ENCODE measurements around the gene ANTXR2. TPM values are rescaled to one million over a fixed set of nuclear protein-coding genes. Genes with fewer than 3 reads are reported as not detected.
A peak's percentile ranks its signal among the peaks of the same experiment; 100 is the strongest.

Gene ANTXR2
- total and polyA plus RNA-seq, 4 experiments from 2014 or later: 88.1 to 91.6 (median 90.7) TPM

DNA sequence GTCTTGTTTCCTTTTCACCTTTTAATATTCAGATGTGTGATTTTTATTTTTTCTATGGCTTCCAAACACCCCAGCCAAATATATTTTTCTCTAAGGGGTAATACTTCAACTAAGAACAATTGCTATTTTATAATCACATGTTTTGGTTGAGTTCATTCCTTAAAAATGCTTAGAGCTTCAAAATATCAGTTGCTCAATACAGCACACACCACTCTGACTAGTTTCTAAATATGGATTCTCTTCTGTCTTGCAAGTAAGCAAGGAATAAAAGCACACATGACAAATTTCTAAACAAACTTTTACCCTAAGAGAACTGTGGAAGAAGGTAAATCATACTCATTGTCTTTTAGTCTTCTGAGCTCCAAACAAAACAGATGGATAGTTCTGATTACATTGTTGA is 27.2 kb downstream of the ANTXR2 start:
- H3K36me3 Mint-ChIP-seq: peaks cover 62 to 65% of the 10 kb centered on the region in 2 donors
- intact Hi-C loops (cut with micrococcal nuclease): no loop called here

DNA sequence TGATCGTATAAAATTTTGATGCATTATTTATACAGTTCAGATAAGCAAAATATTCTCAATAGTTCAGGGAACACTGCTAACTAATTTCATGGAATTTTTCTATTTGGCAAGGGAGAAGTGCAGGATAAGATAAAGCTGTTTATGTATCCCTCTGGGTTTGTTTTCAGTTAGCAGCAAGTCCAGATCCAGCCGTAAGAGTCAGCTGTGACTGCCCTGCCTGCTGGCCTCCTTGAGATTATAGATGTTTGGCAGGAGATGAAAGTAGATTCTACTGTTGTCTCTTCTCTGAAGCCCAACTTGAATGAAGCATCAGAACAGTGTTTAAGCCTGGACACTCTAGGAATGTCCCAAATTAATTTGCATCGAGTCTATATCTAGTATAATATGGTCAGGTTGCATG is 29.5 kb downstream of the ANTXR2 start:
- ChIA-PET CTCF (ENCODE audit: partially characterized antibody) (no interaction called here), POLR2A (ENCODE audit: partially characterized antibody) (no interaction called here)
- Mint-ChIP-seq H3K27ac (peak overlapping the region in 3 of 7 donors; percentile 33 to 46 (median 35)), H3K4me1 (peaks cover 22 to 45% (median 35%) of the 10 kb centered on the region in 4 donors), H3K4me3 (no peak overlapping the region), H3K36me3 (peaks cover 54 to 57% of the 10 kb centered on the region in 2 donors), H3K27me3 (no peaks in the 10 kb centered on the region), H3K9me3 (peaks cover 0 to 2% (median 0%) of the 10 kb centered on the region in 8 donors)
- Histone ChIP-seq H3K9me3 (ENCODE audit: control insufficient read depth in 1 of 2, low read length in 2 of 2) (no peaks in the 10 kb centered on the region), H3K4me1 (ENCODE audit: insufficient read depth, low read length) (peaks cover 5% of the 10 kb centered on the region), H3K4me3 (ENCODE audit: low read length in 2 of 2) (no peak overlapping the region), H3K27me3 (ENCODE audit: insufficient read depth, low read length) (no peaks in the 10 kb centered on the region), H3K27ac (ENCODE audit: low read depth, low read length) (no peak overlapping the region), H3K36me3 (ENCODE audit: insufficient read depth, low read length) (peaks cover 4% of the 10 kb centered on the region)
- DNase-seq: no peak
- intact Hi-C loops (cut with micrococcal nuclease): no loop called here

More for the DNA sequence above, 27.2 kb downstream of the ANTXR2 start:
- peaks cover 5% of the 10 kb centered on the region for H3K4me1 ChIP-seq (ENCODE audit: insufficient read depth, low read length)
- H3K27me3 ChIP-seq (ENCODE audit: insufficient read depth, low read length): no peaks in the 10 kb centered on the region
- Mint-ChIP-seq H3K4me1 (peaks cover 19 to 54% (median 38%) of the 10 kb centered on the region in 4 donors), H3K9me3 (no peaks in the 10 kb centered on the region), H3K27ac (peak overlapping the region in 5 of 7 donors; percentile 24 to 67 (median 64)), H3K27me3 (no peaks in the 10 kb centered on the region), H3K4me3 (peak overlapping the region in 1 of 8 donors; percentile 13)
- no peak overlapping the region for H3K27ac ChIP-seq (ENCODE audit: low read depth, low read length)
- ChIA-PET CTCF (ENCODE audit: partially characterized antibody) (interaction anchor here (1.5 kb wide), 1 partner anchor 12 kb away, joined by 4 read pairs; no protein-coding TSS in a partner anchor), POLR2A (ENCODE audit: partially characterized antibody) (interaction anchor here (1.3 to 1.4 kb wide), 2 partner anchors 12 to 27 kb away, joined by 6 to 9 read pairs; partner anchors contain the start of gene ANTXR2)
- no peak for DNase-seq
- no peak overlapping the region for H3K4me3 ChIP-seq (ENCODE audit: low read length in 2 of 2)
- H3K9me3 ChIP-seq (ENCODE audit: control insufficient read depth in 1 of 2, low read length in 2 of 2): no peaks in the 10 kb centered on the region
- H3K36me3 ChIP-seq (ENCODE audit: insufficient read depth, low read length): peaks cover 8% of the 10 kb centered on the region

DNA sequence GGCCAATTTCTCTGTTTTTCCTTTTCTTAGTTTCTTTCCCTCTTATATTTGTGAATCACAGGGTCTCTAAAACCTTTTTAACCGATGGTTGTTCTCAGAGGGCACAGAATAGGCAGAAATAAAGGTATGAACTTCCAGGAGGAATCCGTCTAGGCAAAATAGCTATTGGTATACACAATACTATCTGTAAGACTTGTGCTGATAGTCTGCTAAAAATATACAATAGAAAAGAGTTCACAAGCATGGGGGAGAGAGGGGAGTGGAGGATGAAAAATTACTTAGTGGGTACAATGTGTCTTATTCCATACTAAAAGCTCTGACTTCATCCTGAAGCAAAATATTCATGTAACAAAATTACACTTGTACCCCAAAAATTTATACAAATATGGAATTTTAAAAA is 30.2 kb downstream of the ANTXR2 start:
- H3K27me3 ChIP-seq (ENCODE audit: insufficient read depth, low read length): no peaks in the 10 kb centered on the region
- Mint-ChIP-seq H3K4me3 (no peak overlapping the region), H3K4me1 (peaks cover 22 to 49% (median 37%) of the 10 kb centered on the region in 4 donors), H3K27me3 (no peaks in the 10 kb centered on the region), H3K27ac (peak overlapping the region in 6 of 7 donors; percentile 3 to 67 (median 24)), H3K9me3 (peaks cover 0 to 2% (median 0%) of the 10 kb centered on the region in 8 donors), H3K36me3 (peaks cover 52 to 53% of the 10 kb centered on the region in 2 donors)
- no peak for DNase-seq
- peaks cover 11% of the 10 kb centered on the region for H3K4me1 ChIP-seq (ENCODE audit: insufficient read depth, low read length)
- no peak overlapping the region for H3K27ac ChIP-seq (ENCODE audit: low read depth, low read length)
- H3K9me3 ChIP-seq (ENCODE audit: control insufficient read depth in 1 of 2, low read length in 2 of 2): no peaks in the 10 kb centered on the region
- H3K36me3 ChIP-seq (ENCODE audit: insufficient read depth, low read length): peaks cover 4% of the 10 kb centered on the region
- CTCF ChIA-PET (ENCODE audit: partially characterized antibody): no interaction called here
- intact Hi-C loops (cut with micrococcal nuclease): no loop called here
- H3K4me3 ChIP-seq (ENCODE audit: low read length in 2 of 2): no peak overlapping the region
- POLR2A ChIA-PET (ENCODE audit: partially characterized antibody): no interaction called here

DNA sequence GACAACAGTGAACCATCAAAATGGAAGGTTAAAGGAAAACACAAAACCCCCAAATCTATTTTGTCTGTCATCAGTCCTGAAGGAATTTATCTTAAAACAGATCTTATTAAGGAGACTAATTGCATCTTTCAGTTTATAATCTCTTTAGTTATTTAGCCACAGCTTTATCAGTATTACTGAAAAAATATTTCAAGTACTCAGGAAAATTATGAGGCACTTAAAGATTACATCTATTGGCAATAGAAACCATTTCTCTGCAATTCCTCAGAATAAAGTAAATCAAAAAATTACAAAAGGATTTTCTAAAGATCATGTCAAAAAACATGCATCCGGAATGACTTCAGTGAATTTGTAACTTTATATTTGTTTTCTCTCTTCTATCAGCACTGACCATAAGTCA is 35.2 kb downstream of the ANTXR2 start:
- Mint-ChIP-seq H3K27me3 (no peaks in the 10 kb centered on the region), H3K27ac (peak overlapping the region; percentile 84 to 96 (median 91)), H3K36me3 (peaks cover 40 to 41% of the 10 kb centered on the region in 2 donors), H3K9me3 (peaks cover 0 to 2% (median 0%) of the 10 kb centered on the region in 8 donors), H3K4me1 (peaks cover 29 to 73% (median 45%) of the 10 kb centered on the region in 4 donors), H3K4me3 (peak overlapping the region in 4 of 8 donors; percentile 7 to 91 (median 56))
- POLR2A ChIA-PET (ENCODE audit: partially characterized antibody): no interaction called here
- Histone ChIP-seq H3K36me3 (ENCODE audit: insufficient read depth, low read length) (no peaks in the 10 kb centered on the region), H3K27ac (ENCODE audit: low read depth, low read length) (peak overlapping the region; percentile 42), H3K4me1 (ENCODE audit: insufficient read depth, low read length) (peaks cover 47% of the 10 kb centered on the region), H3K9me3 (ENCODE audit: control insufficient read depth in 1 of 2, low read length in 2 of 2) (no peaks in the 10 kb centered on the region), H3K4me3 (ENCODE audit: low read length in 2 of 2) (no peak overlapping the region), H3K27me3 (ENCODE audit: insufficient read depth, low read length) (no peaks in the 10 kb centered on the region)
- no peak for DNase-seq
- CTCF ChIA-PET (ENCODE audit: partially characterized antibody): no interaction called here
- intact Hi-C loops (cut with micrococcal nuclease): loop anchor here (2.0 to 10.0 kb wide), 2 partner anchors 21 to 123 kb away; no protein-coding TSS in a partner anchor

DNA sequence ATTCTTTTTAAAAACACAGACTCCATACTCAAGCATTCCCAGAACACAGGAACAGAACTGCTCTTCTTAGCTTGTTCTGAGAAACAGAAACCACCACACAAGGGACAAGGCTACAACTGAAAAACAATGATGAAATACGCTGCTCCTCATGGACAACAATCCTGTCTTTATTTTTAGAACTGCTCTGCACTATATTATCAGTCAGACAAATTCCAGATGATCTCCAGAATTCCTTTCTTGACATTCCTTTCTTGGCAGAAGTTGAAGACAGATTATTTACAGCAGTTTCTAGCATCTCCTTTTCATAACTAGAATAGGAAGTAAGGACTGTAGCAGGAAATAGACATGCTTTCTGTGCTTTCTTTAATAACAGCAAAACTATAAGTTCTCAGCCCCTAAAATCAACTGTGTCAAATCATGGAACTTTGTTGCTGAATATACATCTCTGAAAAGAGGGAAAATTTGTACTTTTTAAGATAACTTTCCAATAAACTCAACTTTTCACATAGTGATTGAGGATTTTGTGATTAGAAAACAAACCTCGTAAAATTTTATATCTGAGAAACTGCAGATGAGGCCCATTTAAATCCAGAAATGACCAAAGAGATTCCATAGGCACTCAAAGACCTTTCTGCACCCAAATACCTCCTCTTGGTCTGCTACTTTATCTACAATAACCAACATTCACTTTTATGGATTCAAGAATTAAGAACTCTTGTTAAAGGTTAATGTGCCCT is 35.9 kb downstream of the ANTXR2 start:
- POLR2A ChIA-PET (ENCODE audit: partially characterized antibody): interaction anchor here (2.5 to 3.3 kb wide), 2 partner anchors 20 to 35 kb away, joined by 6 to 12 read pairs; partner anchors contain the start of gene ANTXR2
- intact Hi-C loops (cut with micrococcal nuclease): loop anchor here (2.0 to 10.0 kb wide), 2 partner anchors 22 to 122 kb away; no protein-coding TSS in a partner anchor

DNA sequence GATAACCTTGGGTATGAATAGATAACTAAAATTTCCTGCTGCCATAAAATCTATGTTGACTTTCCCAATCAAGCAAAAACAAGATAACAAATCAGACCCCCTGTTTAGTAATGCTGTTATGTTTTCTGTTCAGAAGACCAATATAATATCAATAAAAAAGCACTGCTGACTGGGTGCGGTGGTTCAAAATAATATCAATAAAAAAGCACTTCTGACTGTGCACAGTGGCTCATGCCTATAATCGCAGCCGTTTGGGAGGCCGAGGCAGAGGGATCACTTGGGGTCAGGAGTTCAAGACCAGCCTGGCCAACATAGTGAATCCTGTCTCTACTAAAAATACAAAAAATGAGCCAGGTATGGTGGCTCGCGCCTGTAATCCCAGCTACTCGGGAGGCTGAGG is 36.7 kb downstream of the ANTXR2 start:
- no peak overlapping the region for H3K4me3 ChIP-seq (ENCODE audit: low read length in 2 of 2)
- no peak overlapping the region for H3K27ac ChIP-seq (ENCODE audit: low read depth, low read length)
- no peaks in the 10 kb centered on the region for H3K27me3 Mint-ChIP-seq
- peaks cover 47% of the 10 kb centered on the region for H3K4me1 ChIP-seq (ENCODE audit: insufficient read depth, low read length)
- peaks cover 0 to 2% (median 0%) of the 10 kb centered on the region in 8 donors for H3K9me3 Mint-ChIP-seq
- peak overlapping the region; percentile 14 to 92 (median 69) for H3K27ac Mint-ChIP-seq
- no peaks in the 10 kb centered on the region for H3K36me3 ChIP-seq (ENCODE audit: insufficient read depth, low read length)
- CTCF ChIA-PET (ENCODE audit: partially characterized antibody): interaction anchor here (0.9 kb wide), 1 partner anchor 36 kb away, joined by 4 read pairs; no protein-coding TSS in a partner anchor
- H3K9me3 ChIP-seq (ENCODE audit: control insufficient read depth in 1 of 2, low read length in 2 of 2): no peaks in the 10 kb centered on the region
- H3K36me3 Mint-ChIP-seq: peaks cover 33 to 35% of the 10 kb centered on the region in 2 donors
- no peaks in the 10 kb centered on the region for H3K27me3 ChIP-seq (ENCODE audit: insufficient read depth, low read length)
- POLR2A ChIA-PET (ENCODE audit: partially characterized antibody): interaction anchor here (1.1 to 3.3 kb wide), 4 partner anchors 20 to 58 kb away, joined by 3 to 12 read pairs (median 5); partner anchors contain the start of gene ANTXR2
- no peak for DNase-seq
- H3K4me3 Mint-ChIP-seq: peak overlapping the region in 3 of 8 donors; percentile 10 to 44 (median 16)
- H3K4me1 Mint-ChIP-seq: peaks cover 28 to 60% (median 37%) of the 10 kb centered on the region in 4 donors
- intact Hi-C loops (cut with micrococcal nuclease): loop anchor here (2.0 to 10.0 kb wide), 2 partner anchors 22 to 122 kb away; no protein-coding TSS in a partner anchor

More for the DNA sequence above, 35.9 kb downstream of the ANTXR2 start:
- Mint-ChIP-seq H3K27me3 (no peaks in the 10 kb centered on the region), H3K9me3 (peaks cover 0 to 2% (median 0%) of the 10 kb centered on the region in 8 donors), H3K4me3 (peak overlapping the region; percentile 62 to 91 (median 78)), H3K36me3 (peaks cover 39 to 41% of the 10 kb centered on the region in 2 donors), H3K4me1 (peaks cover 29 to 66% (median 41%) of the 10 kb centered on the region in 4 donors), H3K27ac (peak overlapping the region; percentile 84 to 96 (median 91))
- H3K9me3 ChIP-seq (ENCODE audit: control insufficient read depth in 1 of 2, low read length in 2 of 2): no peaks in the 10 kb centered on the region
- H3K36me3 ChIP-seq (ENCODE audit: insufficient read depth, low read length): no peaks in the 10 kb centered on the region
- H3K27ac ChIP-seq (ENCODE audit: low read depth, low read length): peak overlapping the region; percentile 42
- no peaks in the 10 kb centered on the region for H3K27me3 ChIP-seq (ENCODE audit: insufficient read depth, low read length)
- H3K4me3 ChIP-seq (ENCODE audit: low read length in 2 of 2): no peak overlapping the region
- no peak for DNase-seq
- peaks cover 47% of the 10 kb centered on the region for H3K4me1 ChIP-seq (ENCODE audit: insufficient read depth, low read length)
- CTCF ChIA-PET (ENCODE audit: partially characterized antibody): no interaction called here

Measured in CD4-positive, alpha-beta memory T cell (primary cell).